Mesenchymal stem cell (in vitro differentiated cells and primary cell): ENCODE measurements around the gene LRRFIP2.

Experiments
- DNase-seq: peaks from one replicate; pipeline ENCODE4 v3.0.0-alpha.2; 2013
- H2AFZ ChIP-seq: one replicate; pipeline ENCODE4 v1.6.1; 2013; ENCODE audit warnings: low read depth, mild to moderate bottlenecking, control low read depth, inconsistent platforms, low read length, moderate library complexity
- H2AK5ac ChIP-seq: 2 replicates; pipeline ENCODE4 v1.6.1; 2013; ENCODE audit warnings: low read length, moderate library complexity, mild to moderate bottlenecking, inconsistent platforms; ENCODE audit not compliant: severe bottlenecking
- H2BK120ac ChIP-seq: one replicate; pipeline ENCODE4 v1.6.1; 2013; ENCODE audit warnings: low read depth, mild to moderate bottlenecking, inconsistent platforms, low read length, moderate library complexity
- H2BK12ac ChIP-seq, 2 experiments: one replicate each; pipeline ENCODE4 v1.6.1; 2013; ENCODE audit warnings: inconsistent platforms in 2 of 2, low read length in 2 of 2, mild to moderate bottlenecking in 2 of 2, moderate library complexity in 2 of 2, control low read depth in 1 of 2
- H2BK15ac ChIP-seq: one replicate; pipeline ENCODE4 v1.6.1; 2013; ENCODE audit warnings: mild to moderate bottlenecking, low read depth, inconsistent platforms; ENCODE audit not compliant: poor library complexity, severe bottlenecking
- H2BK5ac ChIP-seq: 2 replicates; pipeline ENCODE4 v1.6.1; 2013; ENCODE audit warnings: low read depth, mild to moderate bottlenecking, low read length, control low read depth, inconsistent platforms; ENCODE audit not compliant: poor library complexity, severe bottlenecking
- H3K14ac ChIP-seq, 2 experiments: one replicate each; pipeline ENCODE4 v1.6.1; 2013; ENCODE audit warnings: inconsistent platforms in 2 of 2, low read length in 2 of 2, control low read depth in 1 of 2, mild to moderate bottlenecking in 1 of 2, moderate library complexity in 1 of 2
- H3K18ac ChIP-seq, 2 experiments: one replicate each; pipeline ENCODE4 v1.6.1; 2013; ENCODE audit warnings: inconsistent platforms in 2 of 2, low read length in 2 of 2, control low read depth in 1 of 2, low read depth in 1 of 2, mild to moderate bottlenecking in 1 of 2
- H3K23ac ChIP-seq, 2 experiments: one replicate each; pipeline ENCODE4 v1.6.1; 2013; ENCODE audit warnings: inconsistent platforms in 2 of 2, low read length in 2 of 2, mild to moderate bottlenecking in 2 of 2, moderate library complexity in 2 of 2, control low read depth in 1 of 2
- H3K27ac ChIP-seq: 2 replicates; pipeline ENCODE4 v1.5.1; 2013; ENCODE audit warnings: mild to moderate bottlenecking, moderate library complexity, low read length, control low read depth, inconsistent platforms; ENCODE audit not compliant: poor library complexity, severe bottlenecking
- H3K27me3 ChIP-seq, 2 experiments: 2 replicates each; pipeline versions ENCODE4 v1.6.1 to v1.7.0; 2013; ENCODE audit warnings: low read length in 2 of 2, mild to moderate bottlenecking in 2 of 2, moderate library complexity in 2 of 2, control low read depth in 1 of 2, inconsistent platforms in 1 of 2; ENCODE audit not compliant: control insufficient read depth in 1 of 2, insufficient read depth in 1 of 2
- H3K36me3 ChIP-seq, 2 experiments: 2 replicates each; pipeline versions ENCODE4 v1.6.1 to v1.7.0; 2013; ENCODE audit warnings: low read length in 2 of 2, control low read depth in 1 of 2, inconsistent platforms in 1 of 2, low read depth in 1 of 2, mild to moderate bottlenecking in 1 of 2; ENCODE audit not compliant: insufficient read depth in 2 of 2, control insufficient read depth in 1 of 2
- H3K4ac ChIP-seq, 2 experiments: one replicate each; pipeline ENCODE4 v1.6.1; 2013; ENCODE audit warnings: inconsistent platforms in 2 of 2, low read length in 2 of 2, mild to moderate bottlenecking in 2 of 2, moderate library complexity in 2 of 2, control low read depth in 1 of 2, low read depth in 1 of 2
- H3K4me1 ChIP-seq: 2 replicates; pipeline ENCODE4 v1.6.1; 2013; ENCODE audit warnings: low read depth, low read length, control low read depth; ENCODE audit not compliant: control insufficient read depth, insufficient read depth
- H3K4me2 ChIP-seq: 2 replicates; pipeline ENCODE4 v1.6.1; 2013; ENCODE audit warnings: low read length, mild to moderate bottlenecking, inconsistent platforms; ENCODE audit not compliant: poor library complexity, severe bottlenecking
- H3K4me3 ChIP-seq, 2 experiments: 2 replicates each; pipeline versions ENCODE4 v1.5.1 to v1.7.0; 2013; ENCODE audit warnings: low read length in 2 of 2, mild to moderate bottlenecking in 2 of 2, control low read depth in 1 of 2, low read depth in 1 of 2; ENCODE audit not compliant: insufficient read depth in 1 of 2
- H3K79me1 ChIP-seq: replicated peaks from 2 replicates; pipeline ENCODE4 v1.6.1; 2013; ENCODE audit warnings: mild to moderate bottlenecking, control low read depth, low read length, inconsistent platforms; ENCODE audit not compliant: poor library complexity, severe bottlenecking
- H3K9ac ChIP-seq: 2 replicates; pipeline ENCODE4 v1.7.0; 2013; ENCODE audit warnings: mild to moderate bottlenecking, low read length, moderate library complexity
- H3K9me3 ChIP-seq: 2 replicates; pipeline ENCODE4 v1.7.0; 2013; ENCODE audit warnings: mild to moderate bottlenecking, low read length; ENCODE audit not compliant: control insufficient read depth
- H4K8ac ChIP-seq: one replicate; pipeline ENCODE4 v1.6.1; 2013; ENCODE audit warnings: inconsistent platforms, mild to moderate bottlenecking, low read length, moderate library complexity
- H4K91ac ChIP-seq: one replicate; pipeline ENCODE4 v1.6.1; 2013; ENCODE audit warnings: mild to moderate bottlenecking, low read length, inconsistent platforms
- WGBS: methylation state at CpG from one replicate; pipeline ENCODE4 v1.1.7; 2013; ENCODE audit warnings: mixed read lengths; 5-methylcytosine and 5-hydroxymethylcytosine counted together

The LRRFIP2 gene

DNA sequence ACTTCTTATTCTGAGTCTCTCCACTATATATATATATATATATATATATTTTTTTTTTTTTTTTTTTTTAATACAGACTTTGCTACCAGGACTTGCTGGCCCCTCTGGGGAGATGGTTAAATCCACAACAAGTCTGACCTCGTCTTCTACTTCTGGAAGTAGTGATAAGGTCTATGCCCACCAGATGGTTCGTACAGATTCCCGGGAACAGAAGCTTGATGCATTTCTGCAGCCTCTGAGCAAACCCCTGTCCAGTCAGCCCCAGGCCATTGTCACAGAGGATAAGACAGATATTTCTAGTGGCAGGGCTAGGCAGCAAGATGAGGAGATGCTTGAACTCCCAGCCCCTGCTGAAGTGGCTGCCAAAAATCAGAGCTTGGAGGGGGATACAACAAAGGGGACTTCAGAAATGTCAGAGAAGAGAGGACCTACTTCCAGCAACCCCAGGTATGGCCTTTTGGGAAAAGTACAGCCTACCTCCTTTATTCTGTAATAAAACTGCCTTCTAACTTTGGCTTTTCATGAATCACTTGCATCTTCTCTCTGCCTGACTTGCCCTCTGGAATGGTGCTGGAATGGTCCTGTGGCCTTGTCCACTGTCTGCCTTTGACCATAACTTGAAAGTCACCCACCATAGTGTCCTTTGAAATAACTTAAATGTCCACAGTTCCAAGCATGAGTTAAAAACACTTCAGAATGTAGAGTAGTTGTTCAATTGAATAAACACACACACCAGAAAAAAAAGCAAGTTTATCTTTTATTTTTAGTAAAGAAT is 148.6 kb downstream of the LRRFIP2 start:
- H3K9ac ChIP-seq: no peak overlapping the region
- H3K79me1 ChIP-seq: peaks cover 15% of the 10 kb centered on the region
- H2AK5ac ChIP-seq: no peak overlapping the region
- peaks cover 42 to 81% of the 10 kb centered on the region in 2 experiments for H3K36me3 ChIP-seq
- peaks cover 10% of the 10 kb centered on the region for H3K9me3 ChIP-seq
- no peak overlapping the region for H2AFZ ChIP-seq
- no peak overlapping the region for H2BK120ac ChIP-seq
- WGBS: 98% methylated on average over 3 of the region's 3 CpGs
- no peaks in the 10 kb centered on the region for H3K27me3 ChIP-seq
- no peak for DNase-seq
- no peak overlapping the region for H3K4me2 ChIP-seq
- H2BK5ac ChIP-seq: no peak overlapping the region
- H3K14ac ChIP-seq: no peak overlapping the region
- no peak overlapping the region for H4K8ac ChIP-seq
- H3K4me1 ChIP-seq: peaks cover 1% of the 10 kb centered on the region
- no peak overlapping the region for H4K91ac ChIP-seq
- H2BK12ac ChIP-seq: peak overlapping the region in 1 of 2 experiments; percentile 33
- H3K18ac ChIP-seq: no peak overlapping the region
- H2BK15ac ChIP-seq: no peak overlapping the region
- no peak overlapping the region for H3K27ac ChIP-seq
- H3K4me3 ChIP-seq: no peak overlapping the region
- H3K4ac ChIP-seq: no peak overlapping the region
- no peak overlapping the region for H3K23ac ChIP-seq

DNA sequence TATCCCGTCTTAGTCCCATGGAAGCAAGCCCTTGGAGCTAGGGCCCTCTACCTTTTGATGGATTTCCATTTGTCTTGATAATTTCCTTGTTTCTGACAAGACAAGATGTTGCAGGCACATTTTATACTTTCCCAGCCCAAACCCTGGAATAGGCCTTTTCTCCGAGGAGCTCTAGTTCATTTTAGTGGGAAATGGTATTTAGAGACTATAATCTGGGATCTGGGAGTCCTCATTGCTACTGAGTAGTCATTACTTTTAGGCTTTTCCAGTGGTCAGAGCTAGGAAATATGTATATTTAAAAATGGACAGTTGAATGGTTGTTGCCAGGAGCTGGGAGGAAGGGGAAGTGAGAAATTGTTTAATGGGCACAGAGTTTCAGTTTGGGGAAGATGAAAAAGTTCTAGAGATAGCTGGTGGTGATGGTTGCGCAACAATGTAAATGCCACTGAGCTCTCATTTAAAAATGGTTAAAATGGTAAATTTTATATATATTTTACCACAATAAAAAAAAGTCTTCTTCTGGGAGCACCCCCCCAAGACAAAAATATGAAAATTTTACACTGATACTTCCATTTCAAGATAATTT is 149.5 kb downstream of the LRRFIP2 start:
- Histone ChIP-seq H2AFZ (no peak overlapping the region), H2AK5ac (no peak overlapping the region), H3K9ac (no peak overlapping the region), H3K79me1 (peaks cover 14% of the 10 kb centered on the region), H2BK15ac (no peak overlapping the region), H3K23ac (no peak overlapping the region), H4K91ac (no peak overlapping the region), H3K4me3 (no peak overlapping the region), H3K14ac (no peak overlapping the region), H3K4ac (no peak overlapping the region), H3K27ac (no peak overlapping the region), H2BK120ac (no peak overlapping the region), H3K9me3 (peaks cover 10% of the 10 kb centered on the region), H2BK5ac (no peak overlapping the region), H3K4me1 (peaks cover 1% of the 10 kb centered on the region), H3K27me3 (no peaks in the 10 kb centered on the region), H2BK12ac (no peak overlapping the region), H3K18ac (no peak overlapping the region), H4K8ac (no peak overlapping the region), H3K4me2 (no peak overlapping the region), H3K36me3 (peaks cover 49 to 89% of the 10 kb centered on the region in 2 experiments)
- WGBS: 99% methylated on average over 2 of the region's 3 CpGs
- DNase-seq: no peak

DNA sequence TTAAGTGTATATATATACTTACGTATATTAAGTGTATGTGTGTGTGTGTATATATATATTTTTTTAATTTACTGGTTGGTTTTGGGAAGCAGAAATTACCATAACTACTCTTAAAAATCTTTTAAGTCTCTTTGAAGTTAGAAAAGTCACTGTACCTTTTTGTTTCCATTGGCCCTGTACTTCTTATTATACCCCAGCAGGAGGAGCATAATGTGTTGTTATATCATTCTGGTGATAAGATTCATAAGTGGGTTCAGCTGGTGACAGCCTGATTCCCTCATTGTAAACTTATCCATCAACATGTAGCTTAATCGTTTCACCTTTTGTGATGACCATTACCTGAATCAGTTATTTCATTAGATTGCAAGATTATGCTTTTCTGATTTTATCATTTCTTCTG is 150.3 kb downstream of the LRRFIP2 start:
- Histone ChIP-seq H3K9ac (no peak overlapping the region), H3K36me3 (peaks cover 47 to 91% of the 10 kb centered on the region in 2 experiments), H2BK15ac (no peak overlapping the region), H3K4me2 (no peak overlapping the region), H3K14ac (no peak overlapping the region), H3K9me3 (peaks cover 10% of the 10 kb centered on the region), H3K27me3 (no peaks in the 10 kb centered on the region), H2AK5ac (no peak overlapping the region), H3K18ac (no peak overlapping the region), H3K27ac (no peak overlapping the region), H4K8ac (no peak overlapping the region), H3K4ac (no peak overlapping the region), H3K4me1 (no peaks in the 10 kb centered on the region), H2BK12ac (no peak overlapping the region), H4K91ac (no peak overlapping the region), H3K79me1 (peaks cover 14% of the 10 kb centered on the region), H3K4me3 (no peak overlapping the region), H2BK5ac (no peak overlapping the region), H3K23ac (no peak overlapping the region), H2AFZ (no peak overlapping the region), H2BK120ac (no peak overlapping the region)
- WGBS: no CpG with 5 or more reads among the region's 2 CpGs
- DNase-seq: peak; percentile 29

DNA sequence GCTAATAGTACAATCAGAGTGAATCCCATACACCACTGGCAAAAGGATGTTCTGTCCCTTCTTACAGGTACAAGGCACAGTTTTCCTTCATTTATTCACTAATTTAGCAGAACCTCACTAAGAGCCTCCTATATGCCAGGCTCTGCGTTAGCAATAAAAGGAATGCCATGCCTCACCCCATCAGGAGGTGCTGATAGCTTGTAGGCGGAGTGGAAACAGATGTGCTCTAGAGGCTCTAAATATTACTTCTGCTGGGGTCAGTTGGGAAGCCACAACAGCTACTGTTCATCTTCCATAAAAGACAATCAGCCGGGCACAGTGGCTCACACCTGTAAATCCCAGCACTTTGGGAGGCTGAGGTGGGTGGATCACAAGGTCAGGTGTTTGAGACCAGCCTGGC is 156.7 kb downstream of the LRRFIP2 start:
- H2AFZ ChIP-seq: no peak overlapping the region
- no peak overlapping the region for H3K4ac ChIP-seq
- no peak overlapping the region for H4K91ac ChIP-seq
- peaks cover 36 to 87% of the 10 kb centered on the region in 2 experiments for H3K36me3 ChIP-seq
- no peaks in the 10 kb centered on the region for H3K4me1 ChIP-seq
- DNase-seq: no peak
- H3K79me1 ChIP-seq: peaks cover 13% of the 10 kb centered on the region
- H3K9ac ChIP-seq: no peak overlapping the region
- H4K8ac ChIP-seq: no peak overlapping the region
- WGBS: 92% methylated on average over 2 of the region's 3 CpGs
- H3K4me3 ChIP-seq: no peak overlapping the region
- no peak overlapping the region for H2BK15ac ChIP-seq
- no peaks in the 10 kb centered on the region for H3K9me3 ChIP-seq
- H2BK5ac ChIP-seq: no peak overlapping the region
- no peak overlapping the region for H2BK120ac ChIP-seq
- H3K27me3 ChIP-seq: no peaks in the 10 kb centered on the region
- H3K14ac ChIP-seq: no peak overlapping the region
- H2BK12ac ChIP-seq: no peak overlapping the region
- H3K27ac ChIP-seq: no peak overlapping the region
- H2AK5ac ChIP-seq: no peak overlapping the region
- H3K4me2 ChIP-seq: no peak overlapping the region
- H3K23ac ChIP-seq: no peak overlapping the region
- no peak overlapping the region for H3K18ac ChIP-seq
